LNCaP clone FGC (cell line): ENCODE results near the gene NALCN.

ENCODE experiments used
- DNase-seq: peaks from one replicate; pipeline ENCODE4 v3.0.0-alpha.2; 2011; ENCODE audit warnings: low read depth
- H3K4me3 ChIP-seq: 2 replicates; pipeline ENCODE4 v1.5.1; 2011; ENCODE audit warnings: mild to moderate bottlenecking, low read depth, low read length, control low read depth
- CTCF ChIP-seq: IDR thresholded peaks from 2 replicates; pipeline ENCODE4 v1.5.1; 2012; ENCODE audit warnings: mild to moderate bottlenecking; ENCODE audit not compliant: control insufficient read depth, insufficient read depth; ENCODE audit errors: extremely low read depth

The NALCN gene

GRCh38 chr13:101025925-101026324 lies 390.4 kb downstream of the NALCN start:
- no peak for TF ChIP-seq CTCF
- H3K4me3 ChIP-seq = no peak overlapping the region
- DNase-seq = peak; percentile 19

- H3K4me3 ChIP-seq = no peak overlapping the region
- no peak for DNase-seq
- no peak for TF ChIP-seq CTCF
Observed at GRCh38 chr13:101025519-101025918, 390.8 kb downstream of the NALCN start.

GRCh38 chr13:101019126-101019525 lies 397.2 kb downstream of the NALCN start:
- TF ChIP-seq CTCF = no peak
- DNase-seq = no peak
- no peak overlapping the region for H3K4me3 ChIP-seq

GRCh38 chr13:101018720-101019119 lies 397.6 kb downstream of the NALCN start:
- no peak for TF ChIP-seq CTCF
- no peak for DNase-seq
- no peak overlapping the region for H3K4me3 ChIP-seq

- no peak for TF ChIP-seq CTCF
- DNase-seq = no peak
- no peak overlapping the region for H3K4me3 ChIP-seq
Observed at GRCh38 chr13:101017123-101017872, 399.0 kb downstream of the NALCN start.

GRCh38 chr13:101016475-101016874 lies 399.8 kb downstream of the NALCN start:
- no peak for TF ChIP-seq CTCF
- no peak overlapping the region for H3K4me3 ChIP-seq
- no peak for DNase-seq

- TF ChIP-seq CTCF = no peak
- no peak overlapping the region for H3K4me3 ChIP-seq
- DNase-seq = no peak
Observed at GRCh38 chr13:101013245-101013644, 403.1 kb downstream of the NALCN start.
